Endodermal cell (in vitro differentiated cells): ENCODE results near the gene DGCR6L. TPM values are rescaled to one million over a fixed set of nuclear protein-coding genes. Genes with fewer than 3 reads are reported as not detected.
A peak's percentile ranks its signal among the peaks of the same experiment; 100 is the strongest.

ENCODE experiments used
- DNase-seq: peaks from one replicate; pipeline ENCODE4 v3.0.0-alpha.2; 2017
- H3K27ac ChIP-seq: 2 replicates; pipeline ENCODE4 v1.5.1; 2013; ENCODE audit warnings: mild to moderate bottlenecking, low read depth, low read length, moderate library complexity
- H3K27me3 ChIP-seq: 2 replicates; pipeline ENCODE4 v1.6.1; 2013; ENCODE audit warnings: mild to moderate bottlenecking, low read length, moderate library complexity; ENCODE audit not compliant: insufficient read depth, control insufficient read depth, poor library complexity, severe bottlenecking
- H3K36me3 ChIP-seq: 2 replicates; pipeline ENCODE4 v1.7.0; 2013; ENCODE audit warnings: mild to moderate bottlenecking, low read length, moderate library complexity; ENCODE audit not compliant: control insufficient read depth, insufficient read depth
- H3K4me1 ChIP-seq: one replicate; pipeline ENCODE4 v1.7.0; 2013; ENCODE audit warnings: low read length; ENCODE audit not compliant: control insufficient read depth, insufficient read depth
- H3K4me3 ChIP-seq: 2 replicates; pipeline ENCODE4 v1.5.1; 2013; ENCODE audit warnings: mild to moderate bottlenecking, low read length, moderate library complexity
- H3K9ac ChIP-seq: 2 replicates; pipeline ENCODE4 v1.6.1; 2013; ENCODE audit warnings: mild to moderate bottlenecking, low read length, moderate library complexity; ENCODE audit not compliant: poor library complexity, severe bottlenecking; ENCODE audit errors: extremely low read depth
- H3K9me3 ChIP-seq: 2 replicates; pipeline ENCODE4 v1.6.1; 2013; ENCODE audit warnings: mild to moderate bottlenecking, low read length, moderate library complexity; ENCODE audit not compliant: control insufficient read depth
- H3K27ac Mint-ChIP-seq: 2 replicates; pipeline ENCODE4 v1.8.0; 2020; ENCODE audit warnings: mixed read lengths
- H3K27me3 Mint-ChIP-seq: 2 replicates; pipeline ENCODE4 v1.8.0; 2021; ENCODE audit warnings: mild to moderate bottlenecking, mixed read lengths; ENCODE audit not compliant: insufficient read depth
- H3K36me3 Mint-ChIP-seq: 2 replicates; pipeline ENCODE4 v1.8.0; 2020; ENCODE audit warnings: low read depth, mixed read lengths
- H3K4me1 Mint-ChIP-seq: 2 replicates; pipeline ENCODE4 v1.8.0; 2020; ENCODE audit warnings: mixed read lengths
- H3K4me3 Mint-ChIP-seq: 2 replicates; pipeline ENCODE4 v1.8.0; 2020; ENCODE audit warnings: mild to moderate bottlenecking, moderate library complexity, mixed read lengths
- H3K9me3 Mint-ChIP-seq: 2 replicates; pipeline ENCODE4 v1.8.0; 2020; ENCODE audit warnings: mild to moderate bottlenecking, mixed read lengths
- CTCF ChIP-seq: fragments of 200-600 bp; sonication (generic); conservative IDR thresholded peaks from 2 replicates; pipeline ENCODE4 v1.5.0; 2021; ENCODE audit warnings: antibody characterized with exemption, mild to moderate bottlenecking
- WGBS, 2 experiments: methylation state at CpG; one replicate each; pipeline versions ENCODE4 v1.1.5 to v1.1.7; 2013; ENCODE audit warnings: missing lambda C conversion rate in 2 of 2, mixed read lengths in 1 of 2; ENCODE audit not compliant: insufficient coverage in 1 of 2, insufficient read length in 1 of 2; 5-methylcytosine and 5-hydroxymethylcytosine counted together
- total RNA-seq, 2 donors: library from RNA; stranded (reverse); fragmentation: NEBNext Ultra II Directional in 1 of 2; extraction: Animal tissue kit (Norgen Biotek cat#: 25700) in 1 of 2; gene quantifications; 2 replicates in 1 of 2; 3 replicates in 1 of 2; pipeline ENCODE4 v1.2.1, GENCODE V29; 2021

DGCR6L gene
- total RNA-seq, 2 donors from 2014 or later: 51.3 to 53.7 TPM

GRCh38 chr22:20298110-20298802 is 21.6 kb downstream of the DGCR6L start:
- Mint-ChIP-seq H3K9me3 (no peaks in the 10 kb centered on the region), H3K4me1 (no peaks in the 10 kb centered on the region), H3K4me3 (peak overlapping the region; percentile 57), H3K36me3 (no peaks in the 10 kb centered on the region), H3K27ac (no peak overlapping the region), H3K27me3 (peaks cover 72% of the 10 kb centered on the region)
- TF ChIP-seq CTCF: no peak
- Histone ChIP-seq H3K9ac (no peak overlapping the region), H3K4me3 (peak overlapping the region; percentile 67), H3K4me1 (no peaks in the 10 kb centered on the region), H3K9me3 (no peaks in the 10 kb centered on the region), H3K27me3 (peaks cover 49% of the 10 kb centered on the region), H3K27ac (no peak overlapping the region), H3K36me3 (no peaks in the 10 kb centered on the region)
- no peak for DNase-seq
- WGBS, 2 experiments: 59 to 67% methylated on average over 8 to 25 of the region's 25 CpGs

DNA sequence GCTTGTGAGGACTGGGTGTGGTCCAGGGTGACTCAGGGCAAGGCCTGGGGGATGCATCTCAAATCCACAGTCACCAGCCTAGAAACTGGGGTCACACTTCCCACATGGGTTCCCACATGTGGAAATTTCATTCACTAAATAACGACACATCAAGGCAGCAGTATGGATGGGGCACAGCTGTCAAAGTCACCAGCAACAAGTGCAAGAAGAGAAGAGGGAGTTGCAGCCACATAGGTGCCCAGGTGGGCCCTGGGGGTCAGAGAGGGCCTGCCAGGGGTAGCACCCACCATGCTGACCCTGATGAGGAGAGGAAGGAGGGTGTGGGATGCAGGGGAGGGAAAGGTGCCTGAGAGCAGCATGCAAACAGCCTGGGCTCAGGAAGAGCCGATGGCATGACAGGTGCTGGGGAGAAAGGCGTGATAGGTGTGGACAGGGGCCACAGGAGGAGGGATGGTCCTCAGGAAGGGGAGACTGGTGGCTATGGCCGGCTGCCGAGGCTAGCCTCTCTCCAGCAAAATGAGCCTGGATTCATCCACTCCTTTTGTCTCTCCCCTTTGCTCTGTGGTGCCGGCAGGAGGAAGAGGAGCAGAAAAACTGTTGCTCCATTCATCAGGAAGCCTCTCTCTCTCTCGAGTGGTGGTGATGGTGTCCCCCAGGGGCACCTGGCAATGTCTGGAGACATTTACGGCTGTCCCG is 22.3 kb downstream of the DGCR6L start:
- Mint-ChIP-seq H3K36me3 (no peaks in the 10 kb centered on the region), H3K4me1 (no peaks in the 10 kb centered on the region), H3K4me3 (peak overlapping the region; percentile 57), H3K9me3 (no peaks in the 10 kb centered on the region), H3K27me3 (peaks cover 69% of the 10 kb centered on the region), H3K27ac (no peak overlapping the region)
- Histone ChIP-seq H3K9ac (no peak overlapping the region), H3K4me1 (no peaks in the 10 kb centered on the region), H3K4me3 (no peak overlapping the region), H3K27me3 (peaks cover 49% of the 10 kb centered on the region), H3K27ac (no peak overlapping the region), H3K9me3 (no peaks in the 10 kb centered on the region), H3K36me3 (no peaks in the 10 kb centered on the region)
- DNase-seq: no peak
- WGBS, 2 experiments: 92 to 93% methylated on average over 3 to 8 of the region's 9 CpGs
- TF ChIP-seq CTCF: no peak

- no peak overlapping the region for H3K27ac Mint-ChIP-seq
- H3K4me3 Mint-ChIP-seq: no peak overlapping the region
- H3K27me3 Mint-ChIP-seq: peaks cover 60% of the 10 kb centered on the region
- H3K27ac ChIP-seq: no peak overlapping the region
- H3K27me3 ChIP-seq: peaks cover 45% of the 10 kb centered on the region
- no peak for TF ChIP-seq CTCF
- no peak overlapping the region for H3K4me3 ChIP-seq
- H3K4me1 Mint-ChIP-seq: no peaks in the 10 kb centered on the region
- no peak for DNase-seq
- H3K36me3 ChIP-seq: no peaks in the 10 kb centered on the region
- no peaks in the 10 kb centered on the region for H3K9me3 ChIP-seq
- WGBS, 2 experiments: 94 to 95% methylated on average over 9 of the region's 9 CpGs
- no peaks in the 10 kb centered on the region for H3K4me1 ChIP-seq
- H3K9ac ChIP-seq: no peak overlapping the region
- no peaks in the 10 kb centered on the region for H3K36me3 Mint-ChIP-seq
- H3K9me3 Mint-ChIP-seq: no peaks in the 10 kb centered on the region
Observed at GRCh38 chr22:20296598-20296997, 23.3 kb downstream of the DGCR6L start.
